CD4-positive, alpha-beta T cell (primary cell): Measurements from ENCODE around the gene FAM8A1. TPM values are rescaled to one million over a fixed set of nuclear protein-coding genes. Genes with fewer than 3 reads are reported as not detected.

Source experiments
- ATAC-seq: fragments of 200-7000 bp; cut with Tn5 transposase; one replicate; pipeline ENCODE4 v1.10.0; 2022; ENCODE audit warnings: mild to moderate bottlenecking; ENCODE audit not compliant: poor library complexity
- CTCF ChIA-PET: fragments of 350-600 bp; sonication (Branson Sonifier 250); formaldehyde crosslinking; loops from one replicate; lab custom pipeline; 2021; ENCODE audit warnings: antibody characterized with exemption, inconsistent platforms; lab: Charles Lee
- POLR2A ChIA-PET: fragments of 350-600 bp; sonication (Branson Sonifier 250); formaldehyde crosslinking; loops from one replicate; lab custom pipeline; 2021; ENCODE audit warnings: antibody characterized with exemption, inconsistent platforms; lab: Charles Lee
- DNase-seq, 14 experiments: peaks; one replicate each; pipeline ENCODE4 v3.0.0-alpha.2; 2013 to 2020; ENCODE audit warnings: mixed read lengths in 2 of 14
- H3K27ac ChIP-seq, 2 donors: one replicate each; pipeline versions ENCODE4 v1.5.1 to v1.7.0; 2013; ENCODE audit warnings: low read length in 2 of 2, low read depth in 1 of 2, mild to moderate bottlenecking in 1 of 2
- H3K27me3 ChIP-seq, 2 experiments: 1 replicate in 1 of 2; 2 replicates in 1 of 2; pipeline versions ENCODE4 v1.6.1 to v1.7.0; 2013; ENCODE audit warnings: low read length in 2 of 2, control low read depth in 1 of 2, mild to moderate bottlenecking in 1 of 2, moderate library complexity in 1 of 2; ENCODE audit not compliant: insufficient read depth in 2 of 2, control insufficient read depth in 1 of 2
- H3K36me3 ChIP-seq: one replicate; pipeline ENCODE4 v1.6.1; 2013; ENCODE audit warnings: low read length, control low read depth; ENCODE audit not compliant: insufficient read depth
- H3K4me1 ChIP-seq: one replicate; pipeline ENCODE4 v1.6.1; 2013; ENCODE audit warnings: low read length, control low read depth; ENCODE audit not compliant: insufficient read depth
- H3K4me3 ChIP-seq: one replicate; pipeline ENCODE4 v1.5.1; 2013; ENCODE audit warnings: mild to moderate bottlenecking, low read length, moderate library complexity
- H3K9me3 ChIP-seq, 2 experiments: 1 replicate in 1 of 2; 2 replicates in 1 of 2; pipeline versions ENCODE4 v1.6.1 to v1.7.0; 2013; ENCODE audit warnings: low read length in 2 of 2, mild to moderate bottlenecking in 2 of 2, control low read depth in 1 of 2, moderate library complexity in 1 of 2; ENCODE audit not compliant: control insufficient read depth in 1 of 2, insufficient read depth in 1 of 2
- H3K27ac Mint-ChIP-seq: one replicate; pipeline ENCODE4 v1.8.0; 2020; ENCODE audit warnings: mixed read lengths
- H3K27me3 Mint-ChIP-seq: one replicate; pipeline ENCODE4 v1.8.0; 2021; ENCODE audit warnings: mixed read lengths
- H3K36me3 Mint-ChIP-seq: one replicate; pipeline ENCODE4 v1.8.0; 2021; ENCODE audit warnings: low read depth, mixed read lengths
- H3K4me1 Mint-ChIP-seq: one replicate; pipeline ENCODE4 v1.8.0; 2021; ENCODE audit warnings: low read depth, mixed read lengths
- H3K4me3 Mint-ChIP-seq: one replicate; pipeline ENCODE4 v1.8.0; 2020; ENCODE audit warnings: mild to moderate bottlenecking, mixed read lengths
- H3K9me3 Mint-ChIP-seq: one replicate; pipeline ENCODE4 v1.8.0; 2020; ENCODE audit warnings: mixed read lengths
- CTCF ChIP-seq: fragments of 200-600 bp; IDR thresholded peaks from one replicate; pipeline ENCODE4 v1.8.0; 2022; ENCODE audit warnings: antibody characterized with exemption, mild to moderate bottlenecking
- intact Hi-C, 2 experiments: fragments of 100-400 bp; cut with DNase I in 1 of 2; cut with micrococcal nuclease in 1 of 2; formaldehyde crosslinking; loops; one replicate each; pipeline versions ENCODE4 v1.15.1 to v1.9.0; 2023 to 2025; cut with DNase I, micrococcal nuclease
- total RNA-seq, 174 experiments: library from RNA in 2 of 174; stranded (reverse) in 2 of 174; gene quantifications; one replicate each; pipeline ENCODE4 v1.2.3 and lab custom pipeline; 2021 to 2026

FAM8A1 gene
- total RNA-seq, 2 experiments from 2014 or later, result 31.4 to 31.9 TPM

GRCh38 chr6:17650656-17651309 lies 50.7 kb downstream of the FAM8A1 start:
- Mint-ChIP-seq H3K36me3 (peaks cover 91% of the 10 kb centered on the region), H3K27me3 (no peaks in the 10 kb centered on the region), H3K4me1 (peaks cover 11% of the 10 kb centered on the region), H3K4me3 (no peak overlapping the region), H3K27ac (no peak overlapping the region), H3K9me3 (no peaks in the 10 kb centered on the region)
- DNase-seq, result no peak
- H3K36me3 ChIP-seq, result peaks cover 69% of the 10 kb centered on the region
- H3K9me3 ChIP-seq, result no peaks in the 10 kb centered on the region
- no peaks in the 10 kb centered on the region for H3K4me1 ChIP-seq
- POLR2A ChIA-PET, result interaction anchor here (0.6 kb wide), 1 partner anchor 53 kb away, joined by 5 read pairs; no protein-coding TSS in a partner anchor
- H3K4me3 ChIP-seq, result no peak overlapping the region
- intact Hi-C loops, result no loop called here
- CTCF ChIA-PET, result interaction anchor here (1.1 kb wide), 1 partner anchor 17 kb away, joined by 3 read pairs; no protein-coding TSS in a partner anchor
- no peaks in the 10 kb centered on the region for H3K27me3 ChIP-seq
- H3K27ac ChIP-seq, result no peak overlapping the region
- TF ChIP-seq CTCF, result no peak
- no peak for ATAC-seq

GRCh38 chr6:17653198-17653882 lies 53.2 kb downstream of the FAM8A1 start:
- H3K9me3 Mint-ChIP-seq, result no peaks in the 10 kb centered on the region
- H3K27ac Mint-ChIP-seq, result no peak overlapping the region
- H3K4me3 Mint-ChIP-seq, result no peak overlapping the region
- Histone ChIP-seq H3K4me1 (no peaks in the 10 kb centered on the region), H3K36me3 (peaks cover 70% of the 10 kb centered on the region), H3K9me3 (no peaks in the 10 kb centered on the region), H3K27ac (no peak overlapping the region), H3K4me3 (no peak overlapping the region), H3K27me3 (no peaks in the 10 kb centered on the region)
- peaks cover 11% of the 10 kb centered on the region for H3K4me1 Mint-ChIP-seq
- ChIA-PET POLR2A (no interaction called here), CTCF (no interaction called here)
- DNase-seq (no peak), ATAC-seq (no peak)
- intact Hi-C loops, result no loop called here
- peaks cover 90% of the 10 kb centered on the region for H3K36me3 Mint-ChIP-seq
- no peak for TF ChIP-seq CTCF
- no peaks in the 10 kb centered on the region for H3K27me3 Mint-ChIP-seq

GRCh38 chr6:17656092-17656491 lies 56.0 kb downstream of the FAM8A1 start:
- H3K4me1 Mint-ChIP-seq, result peaks cover 6% of the 10 kb centered on the region
- no peaks in the 10 kb centered on the region for H3K9me3 ChIP-seq
- H3K27me3 ChIP-seq, result no peaks in the 10 kb centered on the region
- peaks cover 92% of the 10 kb centered on the region for H3K36me3 Mint-ChIP-seq
- H3K9me3 Mint-ChIP-seq, result no peaks in the 10 kb centered on the region
- TF ChIP-seq CTCF, result no peak
- H3K27ac Mint-ChIP-seq, result no peak overlapping the region
- ATAC-seq, result no peak
- DNase-seq, result no peak
- H3K36me3 ChIP-seq, result peaks cover 66% of the 10 kb centered on the region
- H3K27me3 Mint-ChIP-seq, result no peaks in the 10 kb centered on the region
- intact Hi-C loops, result loop anchor here in 1 of 2 experiments (5.0 kb wide), 1 partner anchor 69 kb away; no protein-coding TSS in a partner anchor
- no peak overlapping the region for H3K4me3 ChIP-seq
- no peaks in the 10 kb centered on the region for H3K4me1 ChIP-seq
- POLR2A ChIA-PET, result no interaction called here
- no peak overlapping the region for H3K4me3 Mint-ChIP-seq
- CTCF ChIA-PET, result no interaction called here
- no peak overlapping the region for H3K27ac ChIP-seq
